OCI-LY3 (cell line): ENCODE measurements around the gene LRRC4C.

Experiments used
- H2AFZ ChIP-seq: fragments of 200-600, 300-600 bp; shearing (Covaris generic); 2 replicates; pipeline ENCODE4 v1.6.0; 2014; ENCODE audit warnings: antibody characterized with exemption, low read depth, low read length
- H3K27ac ChIP-seq: fragments of 200-600, 300-600 bp; sonication (generic); 2 replicates; pipeline ENCODE4 v1.5.1; 2014; ENCODE audit warnings: mild to moderate bottlenecking, low read length, moderate library complexity, mixed read lengths
- H3K27me3 ChIP-seq: fragments of 200-600, 300-600 bp; sonication (generic); 2 replicates; pipeline ENCODE4 v1.6.1; 2014; ENCODE audit warnings: low read depth, low read length, mixed read lengths
- H3K36me3 ChIP-seq: fragments of 200-600, 300-600 bp; sonication (generic); replicated peaks from 2 replicates; pipeline ENCODE3; 2014; ENCODE audit warnings: low read depth, low read length, mixed read lengths
- H3K4me1 ChIP-seq: fragments of 300-600, 200-600 bp; sonication (generic); 2 replicates; pipeline ENCODE4 v1.6.1; 2014; ENCODE audit warnings: low read length, mixed read lengths
- H3K4me2 ChIP-seq: fragments of 200-600, 300-600 bp; sonication (generic); 2 replicates; pipeline ENCODE4 v1.6.1; 2014; ENCODE audit warnings: low read length, mixed read lengths
- H3K4me3 ChIP-seq: fragments of 300-600, 200-600 bp; sonication (generic); 2 replicates; pipeline ENCODE4 v1.5.1; 2014; ENCODE audit warnings: antibody characterized with exemption, mild to moderate bottlenecking, low read length, moderate library complexity
- H3K79me2 ChIP-seq: fragments of 300-600, 200-600 bp; shearing (Covaris generic); 2 replicates; pipeline ENCODE4 v1.6.1; 2014; ENCODE audit warnings: mild to moderate bottlenecking, low read length, mixed read lengths
- H3K9ac ChIP-seq: fragments of 300-600, 200-600 bp; shearing (Covaris generic); 2 replicates; pipeline ENCODE4 v1.6.0; 2014; ENCODE audit warnings: mild to moderate bottlenecking, low read length, moderate library complexity
- H3K9me3 ChIP-seq: fragments of 200-600, 300-600 bp; shearing (Covaris generic); 2 replicates; pipeline ENCODE4 v1.6.1; 2014; ENCODE audit warnings: low read length, mixed read lengths; ENCODE audit not compliant: insufficient read depth
- H4K20me1 ChIP-seq: fragments of 200-600, 300-600 bp; sonication (generic); 2 replicates; pipeline ENCODE4 v1.6.1; 2016; ENCODE audit warnings: low read length, mixed read lengths; ENCODE audit not compliant: insufficient read depth
- CTCF ChIP-seq: fragments of 200-600, 300-600 bp; sonication (generic); IDR thresholded peaks from 2 replicates; pipeline ENCODE4 v1.5.1; 2014; ENCODE audit warnings: antibody characterized with exemption, low read length, low read depth
- EZH2phosphoT487 ChIP-seq: fragments of 200-600 bp; shearing (Covaris generic); IDR thresholded peaks from 2 replicates; pipeline ENCODE4 v1.6.1; 2018; ENCODE audit warnings: antibody characterized with exemption, mixed run types, low read depth

LRRC4C gene

GRCh38 chr11:41457216-41458014 lies 2.0 kb downstream of the LRRC4C start:
- H3K27me3 ChIP-seq = peaks cover 14% of the 10 kb centered on the region; the same call in 1 of the 2 replicates
- H3K4me3 ChIP-seq = no peak overlapping the region
- no peaks in the 10 kb centered on the region for H3K4me1 ChIP-seq
- TF ChIP-seq CTCF = no peak
- TF ChIP-seq EZH2phosphoT487 = no peak
- H3K9ac ChIP-seq = no peak overlapping the region
- H3K4me2 ChIP-seq = no peak overlapping the region
- no peaks in the 10 kb centered on the region for H3K36me3 ChIP-seq
- no peak overlapping the region for H2AFZ ChIP-seq
- H3K9me3 ChIP-seq = no peaks in the 10 kb centered on the region
- no peak overlapping the region for H3K27ac ChIP-seq
- no peaks in the 10 kb centered on the region for H3K79me2 ChIP-seq
- no peaks in the 10 kb centered on the region for H4K20me1 ChIP-seq

- H3K4me1 ChIP-seq = no peaks in the 10 kb centered on the region
- no peaks in the 10 kb centered on the region for H4K20me1 ChIP-seq
- no peak overlapping the region for H2AFZ ChIP-seq
- H3K9ac ChIP-seq = no peak overlapping the region
- H3K9me3 ChIP-seq = no peaks in the 10 kb centered on the region
- H3K79me2 ChIP-seq = no peaks in the 10 kb centered on the region
- TF ChIP-seq EZH2phosphoT487 = no peak
- no peaks in the 10 kb centered on the region for H3K36me3 ChIP-seq
- no peak overlapping the region for H3K27ac ChIP-seq
- H3K27me3 ChIP-seq = peaks cover 14% of the 10 kb centered on the region; the same call in 1 of the 2 replicates
- H3K4me3 ChIP-seq = no peak overlapping the region
- H3K4me2 ChIP-seq = no peak overlapping the region
Observed at GRCh38 chr11:41456269-41456668, 3.2 kb downstream of the LRRC4C start.

GRCh38 chr11:41451011-41451410 lies 8.4 kb downstream of the LRRC4C start:
- Histone ChIP-seq H3K79me2 (no peaks in the 10 kb centered on the region), H3K9ac (no peak overlapping the region), H3K27ac (no peak overlapping the region), H3K4me3 (no peak overlapping the region), H3K4me1 (no peaks in the 10 kb centered on the region), H3K4me2 (no peak overlapping the region), H2AFZ (no peak overlapping the region), H3K27me3 (no peaks in the 10 kb centered on the region), H4K20me1 (no peaks in the 10 kb centered on the region), H3K9me3 (no peaks in the 10 kb centered on the region), H3K36me3 (no peaks in the 10 kb centered on the region)
- TF ChIP-seq EZH2phosphoT487 (no peak), CTCF (no peak)

GRCh38 chr11:41449483-41450050 lies 9.9 kb downstream of the LRRC4C start:
- Histone ChIP-seq H3K4me1 (no peaks in the 10 kb centered on the region), H3K9ac (no peak overlapping the region), H4K20me1 (no peaks in the 10 kb centered on the region), H2AFZ (no peak overlapping the region), H3K79me2 (no peaks in the 10 kb centered on the region), H3K27me3 (no peaks in the 10 kb centered on the region), H3K9me3 (no peaks in the 10 kb centered on the region), H3K36me3 (no peaks in the 10 kb centered on the region), H3K27ac (no peak overlapping the region), H3K4me3 (no peak overlapping the region), H3K4me2 (no peak overlapping the region)
- no peak for TF ChIP-seq EZH2phosphoT487
- no peak for TF ChIP-seq CTCF
